ENCODE data around the gene ACRBP. TPM values are rescaled to one million over a fixed set of nuclear protein-coding genes. Genes with fewer than 3 reads are reported as not detected.
"Not testable (repeated sequence)": the region's sequence is repeated elsewhere in the genome, so short reads cannot be mapped to it uniquely, and the experiment has no call there.

ACRBP gene
- total RNA-seq, 2 experiments from 2014 or later: 0.63 to 1.2 TPM

- H3K27me3 Mint-ChIP-seq: not testable (repeated sequence)
Observed at GRCh38 chr12:6595673-6596072, 51.6 kb downstream of the ACRBP start.

GRCh38 chr12:6592087-6592486, 55.1 kb downstream of the ACRBP start:
- Mint-ChIP-seq H3K27ac (peak overlapping the region; percentile 29), H3K36me3 (peaks cover 65% of the 10 kb centered on the region), H3K4me1 (ENCODE audit: low read depth) (peaks cover 4% of the 10 kb centered on the region), H3K9me3 (no peaks in the 10 kb centered on the region), H3K27me3 (no peaks in the 10 kb centered on the region), H3K4me3 (no peak overlapping the region)
- POLR2A ChIA-PET: interaction anchor here (1.7 kb wide), 1 partner anchor 13 kb away, joined by 4 read pairs; no protein-coding TSS in a partner anchor
- CTCF ChIA-PET: interaction anchor here (1.4 kb wide), 1 partner anchor 22 kb away, joined by 4 read pairs; no protein-coding TSS in a partner anchor
- intact Hi-C loops (cut with micrococcal nuclease): no loop called here
- no peak for DNase-seq

More at GRCh38 chr12:6595673-6596072, 51.6 kb downstream of the ACRBP start:
- ChIA-PET CTCF (interaction anchor here (0.6 to 1.6 kb wide), 7 partner anchors 10 to 395 kb away, joined by 3 to 4 read pairs (median 3); no protein-coding TSS in a partner anchor), POLR2A (interaction anchor here (0.7 kb wide), 1 partner anchor 20 kb away, joined by 3 read pairs; no protein-coding TSS in a partner anchor)
- intact Hi-C loops (cut with micrococcal nuclease); H3K4me3 Mint-ChIP-seq; DNase-seq; H3K9me3 Mint-ChIP-seq; H3K4me1 Mint-ChIP-seq (ENCODE audit: low read depth): not testable (repeated sequence)
- Mint-ChIP-seq H3K36me3 (peaks cover 71% of the 10 kb centered on the region), H3K27ac (peak overlapping the region; percentile 40)

Other genes starting within 250 kb of the ACRBP start
- gene CD27, start 202.5 kb downstream of the ACRBP start, total RNA-seq: 10 to 100 TPM; 36.5 to 39.3 TPM
- gene TAPBPL, start 195.4 kb downstream of the ACRBP start, total RNA-seq: 10 to 100 TPM; 33.4 to 35.0 TPM
- gene VAMP1, start 176.8 kb downstream of the ACRBP start, total RNA-seq: 10 to 100 TPM; 27.7 to 30.2 TPM
- gene MRPL51, start 154.2 kb downstream of the ACRBP start, total RNA-seq: 100 to 1,000 TPM; 289 to 312 TPM
- gene NCAPD2, start 153.3 kb downstream of the ACRBP start, total RNA-seq: 100 to 1,000 TPM; 192 to 196 TPM
- gene GAPDH, start 112.9 kb downstream of the ACRBP start, total RNA-seq: 1,000 to 10,000 TPM; 5,823 to 5,836 TPM
- gene IFFO1, start 91.4 kb downstream of the ACRBP start, total RNA-seq: 10 to 100 TPM; 10.9 to 12.4 TPM
- 10 to 100 TPM; 74.9 to 82.2 TPM for gene NOP2, start 79.1 kb downstream of the ACRBP start, total RNA-seq
- 100 to 1,000 TPM; 302 to 305 TPM for gene CHD4, start 40.1 kb downstream of the ACRBP start, total RNA-seq
- gene LPAR5, start 11.5 kb downstream of the ACRBP start, total RNA-seq: 1 to 10 TPM; 4.7 to 4.8 TPM
- 10 to 100 TPM; 13.8 to 15.2 TPM for gene ING4, start 15.7 kb upstream of the ACRBP start, total RNA-seq
- gene ZNF384, start 41.9 kb upstream of the ACRBP start, total RNA-seq: 10 to 100 TPM; 55.3 to 56.3 TPM
- under 1 TPM; 0.17 to 0.44 TPM for gene PIANP, start 53.4 kb upstream of the ACRBP start, total RNA-seq
- gene COPS7A, start 76.6 kb upstream of the ACRBP start, total RNA-seq: 10 to 100 TPM; 37.6 to 39.4 TPM
- 100 to 1,000 TPM; 140 to 141 TPM for gene MLF2, start 105.7 kb upstream of the ACRBP start, total RNA-seq
- gene PTMS, start 118.9 kb upstream of the ACRBP start, total RNA-seq: 100 to 1,000 TPM; 104 to 109 TPM
- 100 to 1,000 TPM; 169 to 172 TPM for gene LAG3, start 125.1 kb upstream of the ACRBP start, total RNA-seq
- 100 to 1,000 TPM; 290 to 300 TPM for gene CD4, start 142.1 kb upstream of the ACRBP start, total RNA-seq
- gene GPR162, start 174.4 kb upstream of the ACRBP start, total RNA-seq: under 1 TPM in 1 of 2 experiments, not detected in 1; 0.31 TPM
- gene P3H3, start 181.0 kb upstream of the ACRBP start, total RNA-seq: 1 to 10 TPM; 2.5 to 2.7 TPM
- under 1 TPM; 0.22 to 0.78 TPM for gene GNB3, start 193.5 kb upstream of the ACRBP start, total RNA-seq
- 10 to 100 TPM; 80.3 to 87.8 TPM for gene CDCA3, start 203.9 kb upstream of the ACRBP start, total RNA-seq
- gene USP5, start 204.7 kb upstream of the ACRBP start, total RNA-seq: 100 to 1,000 TPM; 125 to 130 TPM
- 1,000 to 10,000 TPM; 1,432 to 1,495 TPM for gene TPI1, start 220.1 kb upstream of the ACRBP start, total RNA-seq
- gene SPSB2, start 225.9 kb upstream of the ACRBP start, total RNA-seq: 1 to 10 TPM; 3.8 to 4.7 TPM